Embryonic facial prominence (tissue), 1 donor: ENCODE data around the gene EVA1B.

Experiments
- DNase-seq: peaks from one replicate; pipeline ENCODE4 v3.0.0-alpha.2; 2016; ENCODE audit errors: extremely low spot score

EVA1B gene

DNA sequence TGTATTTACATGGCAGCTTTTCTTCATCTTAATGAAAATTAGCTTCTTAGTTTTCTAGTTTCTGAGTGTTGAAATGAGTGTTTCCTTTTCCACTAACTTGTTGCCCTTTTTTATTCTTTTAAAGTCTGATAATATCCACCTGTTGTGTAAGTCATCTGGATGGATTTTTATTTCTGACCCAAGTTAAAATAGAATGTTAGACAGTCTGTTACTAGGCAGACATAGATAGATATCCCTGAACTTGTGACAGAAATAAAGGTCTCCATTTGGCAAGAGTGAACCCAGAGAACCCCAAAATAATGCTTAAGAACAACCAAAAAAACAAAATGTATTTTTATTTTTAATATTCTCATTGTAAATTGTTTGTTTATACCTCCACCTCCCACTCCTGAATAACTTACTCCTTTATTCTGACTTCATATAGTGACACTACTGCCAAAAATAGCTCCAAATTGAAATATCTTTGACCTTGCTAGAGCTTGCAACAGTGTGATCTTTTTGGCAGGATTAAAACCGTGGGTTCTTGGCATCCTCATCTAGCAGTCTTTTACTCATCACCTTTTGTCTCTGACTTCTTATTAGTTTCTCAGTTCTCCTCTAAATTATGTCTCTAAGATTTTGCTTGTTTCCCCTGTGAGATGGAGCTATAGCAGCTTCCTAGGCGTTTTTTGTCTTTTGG, 44.2 kb downstream of the EVA1B start:
- DNase-seq = no peak

DNA sequence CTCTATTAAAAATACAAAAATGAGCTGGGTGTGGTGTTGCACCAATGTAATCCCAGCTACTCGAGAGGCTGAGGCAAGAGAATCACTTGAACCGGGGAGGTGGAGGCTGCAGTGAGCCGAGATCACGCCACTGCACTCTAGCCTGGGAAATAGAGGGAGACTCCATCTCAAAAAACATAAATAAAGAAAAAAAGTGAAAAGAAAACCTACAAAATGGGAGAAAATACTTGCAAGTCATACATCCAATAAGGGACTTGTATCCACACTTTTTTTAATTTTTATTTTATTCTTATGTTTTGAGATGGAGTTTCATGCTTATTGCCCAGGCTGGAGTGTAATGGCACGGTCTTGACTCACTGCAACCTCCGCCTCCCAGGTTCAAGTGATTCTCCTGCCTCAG, 46.8 kb downstream of the EVA1B start:
- DNase-seq = no peak

DNA sequence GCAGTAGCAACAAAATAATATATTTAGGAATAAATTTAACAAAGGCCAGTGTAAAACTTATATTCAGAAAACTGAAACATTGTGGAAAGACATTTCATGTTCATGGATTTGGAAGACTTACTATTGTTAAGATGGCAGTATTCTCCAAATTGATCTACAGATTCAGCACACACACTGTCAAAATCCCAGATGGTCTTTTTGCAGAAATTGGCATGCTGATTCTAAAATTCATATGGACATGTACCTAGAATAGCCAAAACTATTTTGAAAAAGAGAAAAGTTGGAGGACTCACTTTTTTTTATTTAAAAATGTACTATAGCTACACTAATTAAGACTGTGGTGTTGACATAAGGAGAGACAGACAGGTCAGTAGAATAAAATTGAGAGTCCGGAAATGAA, 49.2 kb downstream of the EVA1B start:
- no peak for DNase-seq

DNA sequence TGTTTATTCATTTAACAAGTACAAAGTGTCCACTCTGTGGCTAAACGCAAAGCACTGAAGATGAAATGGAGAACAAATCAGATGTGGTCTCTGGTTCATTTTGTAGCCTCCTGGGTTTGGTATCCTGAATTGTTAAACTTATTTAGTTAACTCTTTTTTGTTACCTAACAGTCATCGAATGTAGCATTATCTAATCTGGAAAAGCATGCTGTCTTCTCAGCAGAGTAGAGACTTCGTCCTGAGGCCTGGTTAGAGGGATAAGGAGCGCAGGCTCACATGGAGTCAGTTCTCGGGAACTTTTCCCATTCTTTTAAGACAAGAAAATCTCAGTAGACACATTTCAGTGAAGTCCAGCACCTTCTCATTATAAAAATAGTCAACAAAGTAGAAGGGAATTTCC, 50.4 kb downstream of the EVA1B start:
- DNase-seq = no peak
